NCI-H82 (cell line): ENCODE data around the gene GALT.
A peak's percentile ranks its signal among the peaks of the same experiment; 100 is the strongest.
"Not testable (repeated sequence)": the region's sequence is repeated elsewhere in the genome, so short reads cannot be mapped to it uniquely, and the experiment has no call there.

ENCODE experiments used
- DNase-seq: peaks from one replicate; lab custom pipeline; 2025; lab: John Stamatoyannopoulos, UW

GALT gene

DNA sequence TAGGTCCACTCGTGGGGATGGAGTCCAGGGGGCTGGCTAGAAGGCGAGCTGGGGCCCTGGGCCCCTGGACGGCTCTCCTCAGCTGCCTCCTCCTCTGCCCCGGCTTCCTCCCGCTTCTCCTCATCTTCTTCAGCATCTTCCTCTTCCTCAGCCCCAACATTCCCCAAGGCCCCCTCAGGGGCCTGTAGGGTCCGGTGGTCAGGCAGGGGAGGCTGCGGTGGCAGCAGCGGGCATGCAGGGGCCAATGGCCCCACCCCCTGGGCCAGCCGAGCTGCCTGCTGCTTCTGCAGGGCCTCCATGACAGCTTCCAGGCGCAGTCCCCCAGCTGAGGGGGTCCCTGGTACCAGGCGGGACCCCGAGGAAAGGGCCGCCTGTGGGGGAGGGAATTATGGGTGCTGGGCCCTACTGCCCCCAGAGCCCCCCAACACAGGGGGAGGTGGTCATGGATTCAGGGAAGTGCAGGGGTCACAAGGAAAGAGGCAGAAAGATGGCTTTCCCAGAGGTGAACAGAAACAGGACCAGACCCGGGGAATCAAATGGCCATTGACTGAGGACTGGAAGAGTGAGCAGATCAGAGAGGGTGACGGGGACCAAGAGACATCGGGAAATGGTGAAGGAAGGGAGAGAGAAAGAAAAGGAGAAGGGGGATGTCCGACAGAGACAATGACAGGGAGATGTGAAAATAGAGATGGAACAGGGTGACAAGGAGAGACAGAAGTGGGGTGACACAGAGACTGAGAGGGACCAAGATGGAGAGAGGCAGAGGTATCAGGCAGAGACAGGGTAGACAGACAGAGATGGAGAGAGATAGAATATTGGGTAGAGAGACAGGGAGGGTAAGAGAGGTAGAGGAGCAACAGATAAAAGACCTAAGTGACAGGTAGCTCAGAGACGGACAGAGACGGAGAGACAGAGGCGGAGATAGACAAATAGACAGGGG lies 18.5 kb upstream of the GALT start:
- no peak for DNase-seq

DNA sequence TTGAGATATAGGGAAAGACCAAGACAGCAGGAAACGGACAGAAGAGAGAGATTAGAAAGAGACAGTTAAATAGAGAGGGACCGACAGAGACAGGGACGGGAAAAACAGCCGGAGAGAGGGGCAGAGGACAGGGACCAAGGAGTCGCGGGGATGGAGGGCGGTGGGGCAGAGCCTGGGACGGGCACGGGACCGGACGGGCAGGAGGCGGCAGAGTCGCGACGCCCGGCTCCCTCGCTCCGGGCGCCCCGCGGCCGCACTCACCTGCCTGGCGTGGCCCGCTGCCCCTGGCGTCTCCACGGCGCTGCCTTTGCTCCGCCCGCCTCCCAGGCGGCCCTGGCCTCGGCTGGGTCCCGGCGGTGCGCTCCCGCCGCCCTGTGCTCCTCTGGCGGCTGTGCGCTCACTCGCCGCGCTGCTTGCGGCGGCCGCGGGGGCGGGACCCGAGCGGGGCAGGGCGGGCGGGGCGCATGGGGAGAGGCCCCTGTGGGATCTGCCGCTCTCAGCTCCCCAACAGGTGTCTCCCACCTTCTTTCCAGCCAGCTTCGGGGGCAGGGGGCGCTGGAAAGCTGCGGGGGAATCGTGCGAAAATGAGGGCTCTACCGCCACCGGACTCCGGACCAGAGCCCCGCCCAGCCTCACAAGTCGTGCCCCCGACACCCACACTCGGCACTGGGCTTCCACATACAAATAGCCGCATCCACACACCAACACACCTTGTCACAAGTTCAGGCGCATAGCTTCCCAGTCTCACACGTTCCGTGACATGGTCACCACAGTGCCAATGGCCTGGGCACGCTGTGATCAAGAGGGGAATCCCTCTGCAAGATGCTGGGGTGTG lies 17.6 kb upstream of the GALT start, which contains the start of gene ARID3C:
Gene ARID3C, minus strand, starts transcription at position 411 of the 835 bp plus-strand sequence. CDS start 1,052 bp downstream, outside the sequence.
- DNase-seq: peak; percentile 36

DNA sequence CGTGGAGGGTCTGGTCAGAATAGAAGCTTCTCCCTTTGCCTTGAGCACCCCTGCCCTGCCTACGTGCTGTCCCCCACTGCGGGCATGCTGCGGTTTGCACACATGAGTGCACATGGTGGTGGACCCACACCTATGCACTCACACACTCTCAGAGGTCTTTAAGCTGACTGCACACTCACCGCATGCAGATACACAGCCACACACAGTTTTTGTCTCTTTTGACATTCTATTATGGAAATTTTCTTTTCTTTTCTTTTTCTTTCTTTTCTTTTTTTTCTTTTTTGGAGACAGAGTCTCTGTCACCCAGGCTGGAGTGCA lies 17.0 kb upstream of the GALT start:
- no peak for DNase-seq

DNA sequence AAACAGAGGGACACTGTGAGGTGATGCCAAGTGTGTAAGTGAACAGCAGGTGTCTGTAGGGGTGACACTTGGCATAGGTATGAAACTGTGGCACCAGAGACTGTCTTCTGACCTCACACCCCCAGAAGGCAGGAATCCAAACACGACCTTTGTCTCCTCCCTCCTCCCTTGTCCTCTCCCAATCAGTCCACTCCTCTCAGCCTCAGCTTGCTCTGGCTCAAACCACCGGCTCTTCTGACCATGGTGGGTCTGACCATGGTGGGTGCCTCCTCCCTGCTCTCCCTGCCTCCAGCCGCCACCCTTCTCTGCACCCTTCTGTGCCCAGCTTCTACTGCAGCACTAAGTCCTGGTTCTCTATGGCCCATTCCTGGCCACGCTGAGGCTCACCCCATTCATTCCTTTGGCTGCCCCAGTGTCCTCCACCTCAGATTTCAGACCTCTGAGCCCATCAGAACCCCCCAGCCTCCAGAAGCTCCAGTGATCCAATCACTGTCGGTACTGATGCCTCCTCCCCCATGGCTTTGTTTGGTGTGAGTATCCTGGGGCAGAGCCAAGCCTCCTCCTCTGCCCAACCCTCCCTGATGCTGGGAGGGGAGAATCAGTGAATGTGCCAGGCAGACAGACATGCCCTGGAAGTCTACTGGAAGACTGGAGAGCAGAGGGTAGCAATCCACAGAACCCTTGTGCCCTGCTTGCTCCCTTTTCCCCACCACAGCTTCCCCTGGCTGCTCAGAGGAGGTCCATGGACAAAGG lies 15.9 kb upstream of the GALT start:
- DNase-seq: no peak

DNA sequence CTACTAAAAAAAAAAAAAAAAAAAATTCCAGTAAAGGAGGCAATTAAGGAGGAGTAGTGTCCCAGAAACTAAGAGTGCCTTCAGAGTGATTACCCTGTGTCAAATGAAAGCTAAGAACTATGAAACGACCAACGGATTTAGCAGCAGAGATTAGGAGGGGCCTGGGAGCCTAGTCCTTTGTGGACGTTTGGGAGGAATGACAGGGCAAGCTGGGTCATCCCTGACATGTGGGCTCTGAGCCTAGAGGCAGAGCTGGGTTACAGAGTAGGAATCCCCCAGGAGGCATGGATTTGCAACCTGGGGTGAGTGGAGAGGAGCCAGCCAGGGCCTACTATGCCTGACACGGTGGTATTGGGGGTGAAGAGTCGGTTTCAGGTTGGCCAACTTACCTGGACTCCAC lies 13.3 kb upstream of the GALT start:
- peak; percentile 67 for DNase-seq

DNA sequence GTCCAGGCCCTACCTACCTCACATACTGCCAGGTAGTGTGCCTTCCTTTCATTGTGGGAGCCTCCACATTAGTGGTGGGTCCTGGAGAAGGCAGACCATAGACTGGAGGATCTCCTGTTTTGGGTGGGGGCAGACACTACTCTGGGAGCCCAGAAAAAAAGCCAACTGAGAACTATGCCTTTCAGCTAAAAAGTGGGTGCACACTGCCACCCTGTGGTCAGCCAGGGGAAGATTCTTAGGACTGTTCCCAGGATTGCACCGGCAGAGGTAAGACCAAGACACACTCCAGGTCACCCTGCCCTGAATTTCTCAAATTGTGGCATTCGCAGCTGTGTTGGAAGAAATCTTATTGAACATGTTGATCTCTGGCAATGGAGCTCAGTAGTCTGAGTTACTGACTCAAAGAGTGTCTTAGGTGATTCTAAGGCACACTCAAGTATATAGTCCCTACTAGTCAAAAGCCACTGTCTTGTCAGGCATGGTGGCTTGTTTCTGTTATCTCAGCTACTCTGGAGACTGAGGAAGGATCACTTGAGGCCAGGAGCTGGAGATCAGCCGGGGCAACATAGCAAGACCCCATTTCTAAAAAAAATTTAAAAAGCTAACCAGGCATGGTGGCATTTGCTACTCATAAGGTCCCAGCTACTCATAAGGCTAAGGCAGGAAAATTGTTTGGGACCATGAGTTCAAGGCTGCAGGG lies 12.5 kb upstream of the GALT start:
- DNase-seq: peak; percentile 78

- no peak for DNase-seq
Observed at GRCh38 chr9:34634551-34635248, 11.8 kb upstream of the GALT start.

- no peak for DNase-seq
Observed at GRCh38 chr9:34635556-34635955, 10.9 kb upstream of the GALT start.

DNA sequence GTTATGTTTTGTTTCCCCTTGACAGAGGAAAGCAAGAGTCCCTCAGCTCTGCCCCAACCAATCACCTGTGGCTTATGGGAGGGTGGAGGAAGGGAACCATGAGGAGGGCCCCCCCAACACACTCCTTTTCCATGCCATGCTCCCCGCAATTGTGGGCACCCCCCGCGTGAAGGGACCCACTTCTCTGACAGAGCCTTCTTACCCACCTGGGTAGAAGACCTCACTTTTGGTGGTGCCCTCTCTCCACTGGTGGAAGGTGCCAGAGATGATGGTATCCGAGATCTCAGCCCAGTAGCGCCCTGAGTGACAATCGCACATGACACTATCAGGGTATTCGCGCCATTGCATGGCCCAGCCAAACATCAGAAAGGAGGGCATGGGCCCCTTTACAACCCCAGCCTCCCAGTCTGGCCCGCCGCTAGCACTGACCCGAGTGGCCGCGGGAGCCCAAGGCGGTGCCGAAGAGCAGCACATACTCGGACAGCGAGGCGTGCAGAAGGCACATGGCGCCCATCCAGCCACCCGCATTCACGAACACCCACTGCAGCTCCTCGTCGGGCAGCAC lies 9.6 kb upstream of the GALT start:
- DNase-seq: peak; percentile 45

GRCh38 chr9:34637356-34638137 lies 8.9 kb upstream of the GALT start, which contains the start of gene SIGMAR1:
Gene SIGMAR1 (minus strand): TSS chr9:34637787. CDS start chr9:34637697, 90 bp downstream.
- peak; percentile 95 for DNase-seq

DNA sequence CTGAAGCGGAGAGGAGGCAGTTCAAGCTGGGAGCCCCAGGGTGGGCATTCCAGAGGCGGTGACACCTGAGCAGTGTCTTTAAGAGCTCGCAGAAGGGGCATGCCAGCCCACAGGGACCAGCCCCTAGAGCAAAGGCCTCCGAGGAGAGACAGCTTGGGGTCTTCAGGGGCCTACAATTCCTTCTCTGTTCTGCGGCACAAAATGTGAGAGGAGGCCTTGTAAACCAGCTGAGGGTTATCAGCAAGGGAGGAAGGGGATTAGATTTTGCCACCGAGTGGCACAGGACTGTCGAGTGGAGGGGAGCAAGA lies 8.4 kb upstream of the GALT start:
- no peak for DNase-seq

GRCh38 chr9:34639322-34639721 lies 7.2 kb upstream of the GALT start:
- DNase-seq: not testable (repeated sequence)

- no peak for DNase-seq
Observed at GRCh38 chr9:34642679-34643078, 3.8 kb upstream of the GALT start.

DNA sequence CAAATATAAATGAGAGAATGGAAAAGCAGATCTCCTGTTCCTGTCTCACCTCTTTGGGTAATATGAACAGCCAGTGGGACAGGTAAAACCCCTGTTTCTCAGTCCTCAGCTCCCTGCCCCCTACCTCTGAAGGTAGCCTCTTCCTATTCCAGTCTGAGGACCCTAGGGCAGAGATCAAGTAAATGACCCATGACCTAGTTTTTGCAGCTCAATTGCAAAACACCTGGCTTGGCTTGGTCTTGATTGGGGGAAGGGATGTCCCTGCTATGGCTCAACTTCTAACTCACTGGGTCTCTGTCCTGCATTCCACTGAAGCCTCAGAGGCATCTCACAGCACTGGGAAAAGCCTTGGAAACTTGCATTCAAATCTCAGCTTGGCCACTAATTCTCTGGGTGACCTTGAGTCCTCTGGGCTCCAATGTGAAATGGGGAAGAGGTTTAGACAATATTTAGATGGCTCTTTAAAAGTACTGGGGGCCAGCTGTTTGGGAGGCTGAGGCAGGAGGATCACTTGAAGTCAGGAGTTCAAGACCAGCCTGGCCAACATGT lies 1.6 kb upstream of the GALT start:
- DNase-seq: no peak

- DNase-seq: no peak
Observed at GRCh38 chr9:34647084-34647403, 569 bp downstream of the GALT start.

DNA sequence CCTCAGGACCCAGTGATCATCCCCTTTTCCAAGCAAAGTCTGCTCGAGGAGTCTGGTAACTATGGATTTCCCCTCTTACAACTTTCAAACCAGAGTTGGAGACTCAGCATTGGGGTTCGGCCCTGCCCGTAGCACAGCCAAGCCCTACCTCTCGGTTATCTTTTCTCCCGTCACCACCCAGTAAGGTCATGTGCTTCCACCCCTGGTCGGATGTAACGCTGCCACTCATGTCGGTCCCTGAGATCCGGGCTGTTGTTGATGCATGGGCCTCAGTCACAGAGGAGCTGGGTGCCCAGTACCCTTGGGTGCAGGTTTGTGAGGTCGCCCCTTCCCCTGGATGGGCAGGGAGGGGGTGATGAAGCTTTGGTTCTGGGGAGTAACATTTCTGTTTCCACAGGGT lies 1.2 kb downstream of the GALT start:
- no peak for DNase-seq

- no peak for DNase-seq
Observed at GRCh38 chr9:34648673-34649072, 2.2 kb downstream of the GALT start.

DNA sequence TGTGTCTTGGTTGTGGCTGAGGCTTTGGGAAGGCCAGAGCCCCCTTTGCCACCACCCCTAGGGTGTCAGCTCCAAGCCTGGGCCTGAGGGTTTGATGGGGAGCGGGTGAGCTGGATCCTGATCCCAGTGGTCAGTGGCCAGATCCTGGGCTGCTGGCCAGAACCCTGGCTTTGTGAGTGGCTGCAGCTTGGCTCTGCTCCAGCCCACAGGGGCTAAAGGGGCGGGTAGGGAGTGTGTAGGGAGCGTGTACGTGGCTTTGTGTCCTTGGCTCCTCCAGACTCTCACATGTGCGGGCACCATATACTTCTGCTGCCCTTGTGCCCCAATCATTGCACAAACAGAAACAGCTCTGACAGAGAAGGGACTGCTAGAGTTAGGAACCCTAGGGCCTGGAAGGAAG lies 4.3 kb downstream of the GALT start:
- DNase-seq: no peak

DNA sequence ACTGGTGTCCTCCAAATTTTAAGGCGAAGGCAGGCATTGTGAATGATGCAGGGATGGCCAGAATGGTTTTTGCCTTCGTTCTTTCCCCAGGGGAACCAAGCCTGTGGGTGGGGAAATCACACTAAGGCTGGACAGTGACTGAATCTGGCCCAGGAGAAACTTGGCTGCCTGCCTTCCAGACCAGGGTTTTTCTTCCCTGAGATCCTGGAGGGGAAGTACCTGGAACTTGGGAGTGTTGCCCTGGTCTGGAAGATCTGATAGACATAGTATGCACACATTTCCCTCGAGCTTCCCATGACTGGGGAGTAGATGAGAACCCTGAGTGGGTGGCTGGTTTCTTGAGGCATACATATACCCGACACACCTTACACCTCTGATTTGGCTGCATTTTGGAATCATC lies 4.8 kb downstream of the GALT start:
- DNase-seq: no peak
